Pancreas (tissue), 10 donors: ENCODE measurements around the gene C1QL1. TPM values are rescaled to one million over a fixed set of nuclear protein-coding genes. Genes with fewer than 3 reads are reported as not detected.

Experiments
- ATAC-seq, 4 donors: fragments of 200-7000 bp; cut with Tn5 transposase; one replicate each; pipeline versions ENCODE4 v1.8.0 to v1.9.1; 2020; ENCODE audit warnings: mild to moderate bottlenecking in 4 of 4, moderate library complexity in 4 of 4
- DNase-seq, 6 donors: peaks; one replicate each; pipeline ENCODE4 v3.0.0-alpha.2; 2020
- FAIRE-seq: peaks from 2 replicates; lab custom pipeline; 2012; peaks lifted over from hg19 to GRCh38; lab: Jason Lieb, UNC
- H3K27ac ChIP-seq, 4 donors: fragments of 200-600 bp; sonication (generic); 1 replicate in 3 of 4; 2 replicates in 1 of 4; pipeline versions ENCODE4 v1.5.0 to v1.8.0; 2020
- H3K27me3 ChIP-seq, 4 donors: fragments of 200-600 bp; one replicate each; pipeline ENCODE4 v1.8.0; 2021
- H3K36me3 ChIP-seq, 3 donors: fragments of 200-600 bp; sonication (generic) in 1 of 3; one replicate each; pipeline versions ENCODE4 v1.5.0 to v1.8.0; 2020 to 2021
- H3K4me1 ChIP-seq, 3 donors: fragments of 200-600 bp; one replicate each; pipeline ENCODE4 v1.8.0; 2021
- H3K4me3 ChIP-seq, 4 donors: fragments of 200-600 bp; sonication (generic) in 2 of 4; one replicate each; pipeline versions ENCODE4 v1.5.0 to v1.8.0; 2020 to 2021
- H3K9me3 ChIP-seq, 4 donors: fragments of 200-600 bp; one replicate each; pipeline ENCODE4 v1.8.0; 2021
- CTCF ChIP-seq, 4 donors: fragments of 200-600 bp; sonication (generic) in 3 of 4; IDR thresholded peaks; one replicate each; pipeline versions ENCODE4 v1.5.0 to v1.8.0; 2021; ENCODE audit warnings: antibody characterized with exemption in 4 of 4
- WGBS, 2 donors: extraction: QIAGEN DNeasy Blood & Tissue Kit; methylation state at CpG; one replicate each; pipeline ENCODE4 v1.1.7; 2013; 5-methylcytosine and 5-hydroxymethylcytosine counted together
- intact Hi-C, 3 donors: fragments of 100-400 bp; cut with DNase I; formaldehyde crosslinking; loops; one replicate each; pipeline versions ENCODE4 v1.11.1 to v1.14.2; 2022
- polyA plus RNA-seq, 2 donors: library from polyadenylated mRNA; stranded (reverse); fragments of 200-250 nt; gene quantifications; one replicate each; pipeline ENCODE4 v1.2.3, GENCODE V29; 2013
- total RNA-seq, 6 donors: library from RNA; stranded (reverse); fragmentation: NEBNext Ultra II Directional in 4 of 6; extraction: Animal tissue kit (Norgen Biotek cat#: 25700) in 4 of 6; gene quantifications; one replicate each; pipeline versions ENCODE4 v1.2.1 to v1.2.4, GENCODE V29; 2021 to 2023
- donor health status: healthy with polysubstance abuse.
- donor health status: DM: no; HTN: no; CAD: no; lungs with moderate emphysema.
- donor health status: DM: no; HTN: no; CAD: no.
- donor health status: control.
- donor health status: control.
- donor health status: Bipolar disorder and iron deficiency.
- donor health status: DM: yes; HTN: yes; CAD: no.
- donor health status: DM: no; HTN: no; CAD: no.
- donor health status: DM: no; HTN: no; CAD: no.
- donor health status: DM: yes; HTN: yes; CAD: no.

C1QL1 gene
- total and polyA plus RNA-seq, 8 donors: 0.92 to 29.3 (median 3.5) TPM

- FAIRE-seq (no peak), DNase-seq (peak in 1 of 6 donors; percentile 52), ATAC-seq (no peak)
- no peaks in the 10 kb centered on the region for H3K36me3 ChIP-seq
- H3K27ac ChIP-seq: no peak overlapping the region
- H3K4me1 ChIP-seq: no peaks in the 10 kb centered on the region
- 57 to 66% methylated on average over 7 of the region's 7 CpGs for WGBS, 2 donors
- H3K9me3 ChIP-seq: no peaks in the 10 kb centered on the region
- no peaks in the 10 kb centered on the region for H3K27me3 ChIP-seq
- no peak for TF ChIP-seq CTCF (IDR thresholded peaks at IDR 0.05)
- intact Hi-C loops: no loop called here
- no peak overlapping the region for H3K4me3 ChIP-seq
Measured at GRCh38 chr17:44997733-44998520, 29.8 kb upstream of the C1QL1 start.

GRCh38 chr17:44996304-44996703 is 28.2 kb upstream of the C1QL1 start:
- ATAC-seq (no peak), DNase-seq (no peak), FAIRE-seq (no peak)
- H3K36me3 ChIP-seq: no peaks in the 10 kb centered on the region
- H3K4me3 ChIP-seq: no peak overlapping the region
- 56 to 63% methylated on average over 10 of the region's 10 CpGs for WGBS, 2 donors
- intact Hi-C loops: no loop called here
- no peaks in the 10 kb centered on the region for H3K9me3 ChIP-seq
- H3K4me1 ChIP-seq: no peaks in the 10 kb centered on the region
- no peaks in the 10 kb centered on the region for H3K27me3 ChIP-seq
- no peak overlapping the region for H3K27ac ChIP-seq
- no peak for TF ChIP-seq CTCF (IDR thresholded peaks at IDR 0.05)

- Histone ChIP-seq H3K27me3 (no peaks in the 10 kb centered on the region), H3K27ac (no peak overlapping the region), H3K9me3 (no peaks in the 10 kb centered on the region), H3K4me3 (no peak overlapping the region), H3K36me3 (no peaks in the 10 kb centered on the region), H3K4me1 (no peaks in the 10 kb centered on the region)
- WGBS, 2 donors: 49 to 52% methylated on average over 11 of the region's 11 CpGs
- DNase-seq (no peak), FAIRE-seq (no peak), ATAC-seq (no peak)
- no peak for TF ChIP-seq CTCF (IDR thresholded peaks at IDR 0.05)
- intact Hi-C loops: no loop called here
Measured at GRCh38 chr17:44995436-44996001, 27.4 kb upstream of the C1QL1 start.

GRCh38 chr17:44992242-44992939 is 24.3 kb upstream of the C1QL1 start:
- peaks cover 0 to 8% (median 0%) of the 10 kb centered on the region in 3 donors for H3K4me1 ChIP-seq
- intact Hi-C loops: no loop called here
- no peaks in the 10 kb centered on the region for H3K27me3 ChIP-seq
- no peaks in the 10 kb centered on the region for H3K36me3 ChIP-seq
- FAIRE-seq (no peak), DNase-seq (no peak), ATAC-seq (no peak)
- no peak overlapping the region for H3K4me3 ChIP-seq
- H3K27ac ChIP-seq: no peak overlapping the region
- 77 to 83% methylated on average over 5 of the region's 5 CpGs for WGBS, 2 donors
- no peaks in the 10 kb centered on the region for H3K9me3 ChIP-seq
- TF ChIP-seq CTCF (IDR thresholded peaks at IDR 0.05): no peak
